ENCODE data around the gene PCP2.

The PCP2 gene

GRCh38 chr19:7661744-7662538, 28.4 kb upstream of the PCP2 start:
- no peak for DNase-seq (ENCODE audit: low spot score)

GRCh38 chr19:7658219-7658686, 24.7 kb upstream of the PCP2 start:
- no peak for DNase-seq (ENCODE audit: low spot score)

GRCh38 chr19:7657131-7657751, 23.7 kb upstream of the PCP2 start:
- DNase-seq (ENCODE audit: low spot score), result no peak

GRCh38 chr19:7655581-7655980, 22.1 kb upstream of the PCP2 start:
- no peak for DNase-seq (ENCODE audit: low spot score)

GRCh38 chr19:7654401-7654800, 20.9 kb upstream of the PCP2 start:
- peak; percentile 63 for DNase-seq (ENCODE audit: low spot score)

- peak; percentile 78 for DNase-seq (ENCODE audit: low spot score)
Measured at GRCh38 chr19:7652061-7652641, 18.6 kb upstream of the PCP2 start.

GRCh38 chr19:7650148-7650547, 16.6 kb upstream of the PCP2 start:
- no peak for DNase-seq (ENCODE audit: low spot score)

GRCh38 chr19:7648265-7649014, 14.9 kb upstream of the PCP2 start:
- no peak for DNase-seq (ENCODE audit: low spot score)

- no peak for DNase-seq (ENCODE audit: low spot score)
Measured at GRCh38 chr19:7647156-7647555, 13.6 kb upstream of the PCP2 start.

GRCh38 chr19:7646426-7646700, 12.8 kb upstream of the PCP2 start:
- no peak for DNase-seq (ENCODE audit: low spot score)

- DNase-seq (ENCODE audit: low spot score), result no peak
Measured at GRCh38 chr19:7645656-7646425, 12.3 kb upstream of the PCP2 start.

GRCh38 chr19:7645163-7645562, 11.6 kb upstream of the PCP2 start:
- no peak for DNase-seq (ENCODE audit: low spot score)

GRCh38 chr19:7644550-7644877, 11.0 kb upstream of the PCP2 start:
- DNase-seq (ENCODE audit: low spot score), result no peak

GRCh38 chr19:7643629-7644549, 10.4 kb upstream of the PCP2 start:
- DNase-seq (ENCODE audit: low spot score), result peak; percentile 32

GRCh38 chr19:7643031-7643415, 9.5 kb upstream of the PCP2 start:
- DNase-seq (ENCODE audit: low spot score), result no peak

GRCh38 chr19:7642295-7643030, 8.9 kb upstream of the PCP2 start:
- DNase-seq (ENCODE audit: low spot score), result no peak

GRCh38 chr19:7641290-7642276, 8.1 kb upstream of the PCP2 start:
- DNase-seq (ENCODE audit: low spot score), result no peak

GRCh38 chr19:7640803-7641202, 7.3 kb upstream of the PCP2 start:
- no peak for DNase-seq (ENCODE audit: low spot score)

GRCh38 chr19:7639863-7640348, 6.4 kb upstream of the PCP2 start:
- DNase-seq (ENCODE audit: low spot score), result no peak
